BLaER1 (cell line): ENCODE data around the gene PSG7.
"Not testable (repeated sequence)": the region's sequence is repeated elsewhere in the genome, so short reads cannot be mapped to it uniquely, and the experiment has no call there.

Experiments
- H3K27ac ChIP-seq: shearing (Covaris generic); formaldehyde crosslinking; 2 replicates; pipeline ENCODE4 v1.8.1; 2022
- H3K27me3 ChIP-seq: shearing (Covaris generic); formaldehyde crosslinking; 2 replicates; pipeline ENCODE4 v1.8.1; 2022
- H3K36me3 ChIP-seq: shearing (Covaris generic); formaldehyde crosslinking; 2 replicates; pipeline ENCODE4 v1.8.1; 2022
- H3K4me1 ChIP-seq: shearing (Covaris generic); formaldehyde crosslinking; 2 replicates; pipeline ENCODE4 v1.8.1; 2022
- H3K4me2 ChIP-seq: shearing (Covaris generic); formaldehyde crosslinking; 2 replicates; pipeline ENCODE4 v1.8.1; 2022
- H3K4me3 ChIP-seq: shearing (Covaris generic); formaldehyde crosslinking; 2 replicates; pipeline ENCODE4 v1.8.1; 2022
- H3K9ac ChIP-seq: shearing (Covaris generic); formaldehyde crosslinking; 2 replicates; pipeline ENCODE4 v1.8.1; 2022
- H3K9me3 ChIP-seq: shearing (Covaris generic); formaldehyde crosslinking; 2 replicates; pipeline ENCODE4 v1.8.1; 2022
- H4K20me1 ChIP-seq: shearing (Covaris generic); formaldehyde crosslinking; 2 replicates; pipeline ENCODE4 v1.8.1; 2022
- Cebpa-rat ChIP-seq: shearing (Covaris generic); IDR thresholded peaks from 2 replicates; pipeline ENCODE4 v1.8.1; 2022

The PSG7 gene

DNA sequence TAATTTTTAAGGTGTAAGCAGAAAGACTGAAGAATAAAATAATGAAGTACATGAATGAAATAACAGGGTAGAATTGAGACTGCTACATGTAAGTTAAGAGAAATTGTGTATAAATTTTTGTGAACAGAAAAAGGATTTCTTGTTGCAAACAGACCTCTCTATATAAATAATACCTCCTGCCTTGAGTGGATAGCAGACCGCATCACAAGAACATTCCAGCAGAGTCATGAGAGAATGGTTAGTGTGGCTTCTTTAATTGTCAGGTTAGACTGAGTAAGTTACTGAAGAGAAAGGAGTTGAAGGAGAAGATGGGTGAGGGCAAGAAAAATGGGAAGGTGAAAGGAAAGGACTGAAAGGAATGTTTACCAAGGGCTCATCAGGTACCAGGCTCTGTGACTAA is 37.9 kb downstream of the PSG7 start:
- not testable (repeated sequence) for H3K27me3 ChIP-seq, H3K27ac ChIP-seq

DNA sequence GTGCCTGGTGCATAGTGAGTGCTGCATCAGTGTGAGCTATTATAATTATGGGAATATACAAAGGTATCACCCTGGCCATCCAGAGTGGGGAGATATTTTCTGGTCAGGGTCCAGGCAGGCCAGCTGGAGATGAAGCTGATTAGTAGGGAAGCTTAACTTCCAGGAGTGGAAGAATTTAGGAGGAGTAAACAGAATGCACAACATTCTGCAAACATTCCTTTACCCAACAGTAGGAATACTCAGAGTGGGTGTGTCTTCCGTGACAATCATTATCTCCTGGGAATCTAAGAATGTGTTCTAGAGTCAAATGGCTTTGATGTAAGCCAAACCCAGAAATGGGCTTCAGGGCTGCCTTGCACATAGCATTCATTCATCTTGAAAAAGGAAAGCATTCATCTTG is 38.4 kb downstream of the PSG7 start:
- not testable (repeated sequence) for H3K27ac ChIP-seq, H3K36me3 ChIP-seq, H3K9ac ChIP-seq, H3K27me3 ChIP-seq, H3K4me1 ChIP-seq, H3K4me3 ChIP-seq, H3K4me2 ChIP-seq, H4K20me1 ChIP-seq, H3K9me3 ChIP-seq

More for the DNA sequence above, 37.9 kb downstream of the PSG7 start:
- not testable (repeated sequence) for H3K4me2 ChIP-seq, H3K4me3 ChIP-seq, H3K36me3 ChIP-seq, H4K20me1 ChIP-seq, H3K9me3 ChIP-seq, H3K9ac ChIP-seq, H3K4me1 ChIP-seq

DNA sequence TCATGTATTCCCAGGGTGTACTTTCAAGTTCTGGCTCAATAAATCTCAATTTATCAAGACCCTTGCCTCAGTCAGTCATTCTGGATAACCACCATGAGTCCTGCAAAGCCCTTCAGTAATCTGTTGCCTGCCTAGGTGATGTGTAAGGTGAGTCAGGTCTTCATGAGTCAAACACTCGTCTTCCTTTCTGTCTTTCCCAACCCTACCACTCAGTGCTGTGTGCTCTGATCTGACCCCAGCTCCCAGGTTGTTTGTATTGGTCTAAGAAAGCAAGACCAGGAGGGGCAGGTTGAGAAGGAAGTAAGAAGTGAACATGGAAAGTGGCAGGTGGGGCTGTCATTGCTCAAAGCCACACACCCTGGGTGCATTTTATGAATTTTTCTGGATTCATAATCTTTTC is 39.3 kb downstream of the PSG7 start:
- not testable (repeated sequence) for H3K27me3 ChIP-seq, H3K4me3 ChIP-seq, H3K36me3 ChIP-seq, H4K20me1 ChIP-seq, H3K4me1 ChIP-seq, H3K9me3 ChIP-seq, H3K4me2 ChIP-seq, H3K27ac ChIP-seq, H3K9ac ChIP-seq

DNA sequence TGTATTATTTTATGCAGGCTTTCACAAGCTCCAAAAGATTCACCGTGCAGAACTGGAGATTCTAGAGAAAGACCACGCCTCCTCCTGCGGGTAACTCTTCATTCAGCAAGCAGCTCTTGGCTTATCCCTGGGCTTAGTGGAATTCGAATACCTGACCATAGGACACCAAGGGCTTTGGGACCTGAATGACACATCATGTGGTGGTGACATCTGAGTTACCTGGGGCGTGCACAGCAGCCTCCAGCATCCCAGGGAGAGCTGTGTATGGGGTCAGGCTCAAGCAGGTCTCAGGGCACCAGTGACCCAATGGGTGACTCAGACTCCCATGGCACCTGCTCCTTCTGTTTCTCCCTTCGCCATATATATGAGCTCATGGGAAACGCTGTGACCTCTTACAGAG is 46.6 kb downstream of the PSG7 start:
- H3K27ac ChIP-seq = not testable (repeated sequence)

DNA sequence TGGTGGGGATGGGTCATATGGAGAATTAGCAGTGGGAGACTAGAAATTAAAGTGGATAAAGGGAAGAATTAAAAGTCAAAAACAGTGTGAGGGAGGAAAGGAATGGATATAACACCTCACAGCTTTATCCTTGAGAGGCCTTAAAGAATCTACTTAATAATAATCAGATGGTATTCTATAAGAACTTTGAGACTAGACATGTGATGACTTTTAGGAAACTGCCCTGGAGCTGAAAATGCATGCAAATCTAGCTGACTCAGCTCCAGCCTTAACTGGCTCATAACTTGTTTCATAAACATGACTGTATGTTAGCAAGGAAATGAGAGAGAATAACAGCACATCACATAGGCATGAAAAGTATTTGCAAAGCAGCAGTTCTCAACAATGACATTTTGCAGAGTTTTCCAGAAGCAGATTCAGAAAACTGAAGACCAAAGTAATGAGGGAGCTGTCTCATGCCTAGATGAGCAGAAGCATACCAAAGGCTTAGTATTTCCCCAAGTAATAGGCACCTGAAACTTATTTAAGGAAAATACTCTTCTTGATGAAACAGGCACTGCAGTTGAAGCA is 49.0 kb downstream of the PSG7 start:
- not testable (repeated sequence) for H3K27ac ChIP-seq, H4K20me1 ChIP-seq, H3K36me3 ChIP-seq, H3K9me3 ChIP-seq, H3K27me3 ChIP-seq, H3K9ac ChIP-seq, H3K4me1 ChIP-seq, H3K4me3 ChIP-seq, H3K4me2 ChIP-seq

More for the DNA sequence above, 46.6 kb downstream of the PSG7 start:
- not testable (repeated sequence) for H3K4me3 ChIP-seq, H3K36me3 ChIP-seq, H4K20me1 ChIP-seq, H3K9me3 ChIP-seq, H3K27me3 ChIP-seq, H3K4me2 ChIP-seq, H3K9ac ChIP-seq, H3K4me1 ChIP-seq

DNA sequence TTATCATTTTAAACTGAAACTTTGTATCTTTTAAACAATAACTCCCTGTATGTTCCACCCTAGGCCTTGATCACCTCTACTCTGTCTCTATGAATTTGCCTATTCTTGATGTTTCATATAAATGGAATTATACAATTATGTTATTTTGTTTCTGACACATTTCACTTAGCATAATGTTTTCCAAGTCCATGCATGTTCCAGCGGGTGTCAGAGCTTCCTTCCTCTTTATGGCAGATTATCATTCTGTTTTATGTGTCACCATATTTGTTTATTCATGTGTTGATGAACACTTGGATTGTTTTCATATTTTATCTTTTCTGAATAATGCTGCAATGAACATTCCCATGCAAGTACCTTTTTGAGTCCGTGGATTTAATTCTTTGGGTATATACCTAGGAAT is 54.3 kb downstream of the PSG7 start:
- not testable (repeated sequence) for H4K20me1 ChIP-seq, H3K9me3 ChIP-seq, H3K9ac ChIP-seq, H3K4me2 ChIP-seq, H3K27ac ChIP-seq, H3K4me1 ChIP-seq, H3K4me3 ChIP-seq, H3K36me3 ChIP-seq, H3K27me3 ChIP-seq

DNA sequence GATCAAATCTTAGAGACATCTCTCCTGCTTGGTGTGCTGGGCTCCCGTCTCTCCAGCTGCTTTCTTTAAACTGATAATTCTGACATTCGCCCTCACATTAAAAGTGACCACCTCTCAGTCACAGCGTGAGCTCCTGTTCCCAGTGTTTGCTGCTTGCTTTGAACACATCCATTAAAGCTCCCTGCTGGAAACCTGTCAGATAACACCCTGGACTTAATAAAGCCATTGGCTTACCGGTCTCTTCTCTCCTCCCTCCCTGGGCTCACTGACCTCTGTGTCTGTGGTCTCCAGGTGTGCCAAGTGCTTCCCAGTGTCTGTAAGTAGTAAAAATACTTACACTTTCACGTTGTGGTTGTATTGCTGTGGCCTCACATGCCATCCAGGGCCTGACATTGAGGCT is 55.0 kb downstream of the PSG7 start:
- not testable (repeated sequence) for H3K4me1 ChIP-seq, H3K36me3 ChIP-seq, H3K9me3 ChIP-seq, H4K20me1 ChIP-seq, H3K27ac ChIP-seq, H3K27me3 ChIP-seq, H3K9ac ChIP-seq, H3K4me2 ChIP-seq, H3K4me3 ChIP-seq

DNA sequence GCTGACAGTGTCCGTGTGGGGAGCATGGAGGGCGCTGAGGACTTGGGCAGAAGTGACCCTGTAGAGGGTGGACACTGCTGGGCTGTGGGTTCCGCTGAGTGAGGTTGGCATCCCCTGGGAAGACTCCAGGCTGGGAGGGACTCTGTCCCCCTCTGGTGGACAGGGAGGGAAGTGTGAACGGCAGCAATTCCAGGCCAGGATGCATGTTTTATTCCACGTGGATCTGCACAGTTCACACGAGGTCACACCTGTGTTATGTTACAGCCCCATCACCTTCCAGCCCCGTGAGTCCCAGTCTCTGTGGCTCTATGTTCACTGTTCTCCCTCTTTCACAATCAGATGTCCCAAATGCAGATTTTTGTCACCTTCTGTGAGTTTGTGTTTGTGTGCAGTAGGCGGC is 55.7 kb downstream of the PSG7 start:
- not testable (repeated sequence) for H3K4me1 ChIP-seq, H3K9ac ChIP-seq, H3K27ac ChIP-seq, H3K36me3 ChIP-seq, H3K9me3 ChIP-seq, H4K20me1 ChIP-seq, H3K27me3 ChIP-seq, H3K4me2 ChIP-seq, H3K4me3 ChIP-seq

DNA sequence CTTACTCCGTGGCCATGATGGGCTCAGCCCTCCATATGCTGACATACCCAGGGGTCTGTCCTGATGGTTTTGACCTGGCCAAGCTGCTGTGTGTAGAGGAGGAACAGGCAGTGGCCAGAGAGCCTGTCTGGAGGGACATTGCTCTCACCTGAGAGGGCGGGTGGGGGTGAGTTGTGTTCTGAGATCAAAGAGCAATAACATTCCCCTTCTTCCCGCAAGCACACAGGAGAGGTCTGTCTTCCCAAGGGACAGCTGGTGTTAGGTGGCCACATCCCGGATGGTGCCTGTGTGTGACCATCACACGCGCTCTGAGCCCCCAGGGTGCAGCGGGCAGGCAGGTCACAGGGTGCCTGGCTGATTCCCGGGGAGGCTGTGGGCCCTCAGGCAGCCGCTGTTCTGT is 56.4 kb downstream of the PSG7 start:
- H3K4me1 ChIP-seq, H3K4me2 ChIP-seq, H4K20me1 ChIP-seq, H3K9me3 ChIP-seq, H3K27ac ChIP-seq, H3K27me3 ChIP-seq, H3K36me3 ChIP-seq, H3K9ac ChIP-seq, H3K4me3 ChIP-seq: not testable (repeated sequence)

DNA sequence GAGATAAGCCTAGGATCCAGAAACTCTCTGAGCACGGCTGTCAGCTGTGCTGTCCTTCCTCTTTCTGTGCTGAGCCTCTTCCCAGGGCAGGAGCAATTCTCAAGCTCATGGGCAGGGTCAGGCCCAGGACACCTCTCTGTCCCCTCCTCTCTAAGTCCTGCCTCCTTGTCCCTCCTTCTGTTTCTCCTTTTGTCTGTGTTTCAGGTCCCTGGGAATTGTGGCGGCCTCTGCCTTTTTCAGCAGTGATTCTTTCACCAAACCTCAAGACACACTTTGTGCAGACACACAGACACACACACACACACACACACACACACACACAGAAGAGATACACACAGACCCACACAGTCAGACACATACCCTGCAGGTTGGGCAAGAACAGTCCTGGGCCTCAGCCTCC is 57.4 kb downstream of the PSG7 start, which contains the start of gene PSG1:
Gene PSG1 (minus strand): TSS at position 101 of the 400 bp plus-strand sequence. CDS start 132 bp downstream, outside the sequence.
- Histone ChIP-seq H3K4me3 (no peak within 1 kb of the TSS), H3K4me2 (no peak within 1 kb of the TSS), H3K4me1 (no peaks in the 10 kb centered on the region), H3K27ac (no peak within 1 kb of the TSS), H4K20me1 (no peaks in the 10 kb centered on the region), H3K9ac (no peak within 1 kb of the TSS), H3K36me3 (no peaks in the 10 kb centered on the region), H3K9me3 (no peaks in the 10 kb centered on the region), H3K27me3 (no peaks in the 10 kb centered on the region)
- TF ChIP-seq Cebpa-rat = no peak

DNA sequence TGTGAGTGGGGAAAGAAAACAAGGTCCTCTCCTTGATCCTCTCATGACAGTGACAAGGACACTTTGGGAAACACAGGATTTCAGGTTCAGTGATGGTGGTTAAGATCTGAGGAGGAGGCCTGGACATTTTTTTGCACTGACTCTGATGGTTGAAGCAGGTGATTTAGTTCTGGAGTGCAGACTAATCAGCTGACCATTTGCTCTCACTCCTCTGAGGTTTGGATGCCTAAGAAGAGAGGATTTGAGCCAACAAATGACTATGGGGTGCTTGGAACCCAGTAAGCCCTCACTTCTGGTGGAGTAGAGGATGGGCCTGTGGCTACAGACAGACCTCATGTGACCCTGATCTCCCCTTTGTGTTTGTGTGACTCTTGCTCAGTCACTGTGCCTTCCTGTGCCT is 60.4 kb downstream of the PSG7 start:
- not testable (repeated sequence) for H3K36me3 ChIP-seq, H3K9ac ChIP-seq, H4K20me1 ChIP-seq, H3K4me1 ChIP-seq, H3K27me3 ChIP-seq, H3K27ac ChIP-seq, H3K4me3 ChIP-seq, H3K9me3 ChIP-seq, H3K4me2 ChIP-seq

DNA sequence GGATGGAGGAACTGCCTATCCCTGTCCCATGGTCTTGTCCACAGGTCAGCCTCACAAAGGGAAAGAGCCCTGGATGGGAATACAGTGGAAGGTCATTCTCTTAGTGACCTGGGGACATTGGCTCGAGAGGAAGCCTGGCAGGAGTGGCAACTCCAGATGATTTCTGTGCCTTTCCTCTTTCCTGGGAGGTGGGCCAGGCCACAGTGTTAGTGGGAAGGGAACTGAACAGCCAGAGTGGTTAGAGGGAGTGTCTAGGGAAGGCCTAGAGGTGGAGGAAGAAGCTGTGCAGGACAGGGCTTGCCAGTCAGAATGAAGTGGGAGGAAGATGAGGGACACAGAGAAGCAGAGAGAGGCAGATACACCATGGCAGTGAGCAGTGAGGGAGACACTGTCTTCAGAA is 61.1 kb downstream of the PSG7 start:
- not testable (repeated sequence) for H3K9me3 ChIP-seq, H3K27me3 ChIP-seq, H3K36me3 ChIP-seq, H4K20me1 ChIP-seq, H3K4me2 ChIP-seq, H3K4me3 ChIP-seq, H3K27ac ChIP-seq, H3K4me1 ChIP-seq, H3K9ac ChIP-seq

DNA sequence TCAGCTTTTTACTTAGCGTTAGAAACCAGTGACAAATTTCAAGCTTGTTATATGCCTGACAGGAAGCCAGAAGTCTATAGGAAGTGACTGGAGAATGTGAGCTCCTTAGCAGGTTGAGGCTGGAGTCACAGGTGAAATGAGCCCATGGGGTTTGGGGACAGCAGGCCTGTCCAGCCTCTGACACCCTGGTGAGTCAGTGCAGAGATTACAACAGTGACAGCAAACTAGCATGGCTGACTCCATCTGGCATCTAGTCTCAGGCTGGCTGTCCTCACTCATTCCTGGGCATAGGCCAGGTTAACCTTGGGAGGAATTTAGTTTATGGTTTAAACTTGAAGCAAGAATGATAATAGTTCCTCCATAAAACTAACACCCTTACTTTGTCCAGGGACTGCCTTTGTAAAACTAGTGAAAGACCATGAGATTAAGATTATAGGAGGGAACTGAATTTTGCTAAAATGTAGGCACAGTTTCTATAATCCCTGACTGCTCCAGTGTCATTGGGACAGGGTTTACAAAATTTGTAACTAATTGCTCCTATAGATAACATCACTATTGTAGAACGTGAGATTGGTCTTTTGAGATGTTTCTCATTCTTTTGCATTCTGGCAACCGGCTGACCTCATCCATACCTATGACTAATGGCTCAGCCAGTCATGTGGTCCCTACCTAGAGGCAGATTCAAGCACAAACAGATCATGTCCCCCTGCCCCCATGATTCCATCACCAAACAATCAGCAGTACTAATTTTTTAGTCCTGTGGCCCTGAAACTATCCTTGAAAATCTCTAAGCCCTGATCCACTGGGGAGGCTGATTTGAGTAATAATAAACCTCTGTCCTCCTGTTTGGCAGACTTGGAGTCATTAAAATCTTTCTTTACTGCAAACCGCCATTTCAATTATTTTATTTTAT is 61.9 kb downstream of the PSG7 start:
- not testable (repeated sequence) for H4K20me1 ChIP-seq, H3K4me3 ChIP-seq, H3K27me3 ChIP-seq, H3K9ac ChIP-seq, H3K36me3 ChIP-seq, H3K4me2 ChIP-seq, H3K27ac ChIP-seq, H3K4me1 ChIP-seq, H3K9me3 ChIP-seq

DNA sequence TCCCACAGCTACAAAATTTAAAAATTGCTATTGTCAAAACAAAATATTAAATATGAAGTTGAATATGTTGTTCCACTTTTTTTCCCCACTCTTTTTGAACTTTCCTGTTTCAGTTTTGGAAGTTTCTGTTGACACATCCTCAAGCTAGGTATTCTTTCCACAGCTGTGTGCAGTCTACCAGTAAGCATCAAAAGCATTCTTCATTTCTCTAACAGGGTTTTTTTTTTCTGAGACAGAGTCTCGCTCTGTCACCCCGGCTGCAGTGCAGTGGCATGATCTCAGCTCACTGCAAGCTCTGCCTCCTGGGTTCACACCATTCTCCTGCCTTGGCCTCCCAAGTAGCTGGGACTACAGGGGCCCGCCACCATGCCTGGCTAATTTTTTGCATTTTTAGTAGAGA is 62.9 kb downstream of the PSG7 start:
- H3K4me1 ChIP-seq, H4K20me1 ChIP-seq, H3K9me3 ChIP-seq, H3K27me3 ChIP-seq, H3K9ac ChIP-seq, H3K4me2 ChIP-seq, H3K27ac ChIP-seq, H3K36me3 ChIP-seq, H3K4me3 ChIP-seq: not testable (repeated sequence)
